HuH-7 (cell line): ENCODE results near the gene TCF19.

Experiments
- DNase-seq: peaks from one replicate; pipeline ENCODE4 v3.0.0; 2011; ENCODE audit warnings: low spot score

TCF19 gene, protein sequence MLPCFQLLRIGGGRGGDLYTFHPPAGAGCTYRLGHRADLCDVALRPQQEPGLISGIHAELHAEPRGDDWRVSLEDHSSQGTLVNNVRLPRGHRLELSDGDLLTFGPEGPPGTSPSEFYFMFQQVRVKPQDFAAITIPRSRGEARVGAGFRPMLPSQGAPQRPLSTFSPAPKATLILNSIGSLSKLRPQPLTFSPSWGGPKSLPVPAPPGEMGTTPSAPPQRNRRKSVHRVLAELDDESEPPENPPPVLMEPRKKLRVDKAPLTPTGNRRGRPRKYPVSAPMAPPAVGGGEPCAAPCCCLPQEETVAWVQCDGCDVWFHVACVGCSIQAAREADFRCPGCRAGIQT

DNA sequence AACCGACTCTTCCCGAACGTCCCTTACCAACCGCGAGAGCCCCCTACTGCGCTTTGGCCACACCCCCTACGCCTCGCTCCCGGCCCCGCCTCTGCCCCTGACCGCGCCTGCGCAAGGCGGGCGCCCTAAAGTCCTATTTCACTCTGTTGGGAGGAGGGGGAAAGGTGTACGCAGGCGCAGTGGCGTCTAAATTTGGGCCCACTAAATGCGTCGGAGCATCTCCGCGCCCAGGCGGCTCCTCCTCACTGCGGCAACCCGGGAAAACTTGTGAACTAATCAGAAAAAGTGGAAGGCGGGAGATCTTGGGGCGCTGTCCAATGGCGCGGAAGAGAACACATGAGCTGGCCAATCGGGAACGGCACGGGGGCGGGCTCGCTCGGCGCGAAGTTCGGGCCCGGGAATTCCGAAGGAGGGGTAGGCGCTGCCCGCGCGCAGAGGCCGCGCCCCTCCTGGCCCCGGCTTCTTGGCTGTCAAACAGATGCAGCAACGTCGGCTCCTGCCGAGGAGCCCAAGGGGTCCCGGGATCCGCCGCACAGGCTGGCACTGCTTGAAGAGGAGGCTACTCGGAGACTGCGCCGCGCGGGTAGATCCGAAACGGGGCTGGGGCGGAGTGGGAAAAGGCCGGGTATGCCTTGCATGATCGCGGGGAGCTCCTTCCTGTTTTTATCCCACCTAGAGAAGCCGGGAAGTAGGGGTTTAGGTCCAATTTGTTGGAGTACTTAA lies at the start of gene TCF19:
TSS of gene TCF19 (plus strand) at position 450 of the 723 bp plus-strand sequence. CDS start 881 bp downstream, outside the sequence.
- DNase-seq = peak; percentile 96

DNA sequence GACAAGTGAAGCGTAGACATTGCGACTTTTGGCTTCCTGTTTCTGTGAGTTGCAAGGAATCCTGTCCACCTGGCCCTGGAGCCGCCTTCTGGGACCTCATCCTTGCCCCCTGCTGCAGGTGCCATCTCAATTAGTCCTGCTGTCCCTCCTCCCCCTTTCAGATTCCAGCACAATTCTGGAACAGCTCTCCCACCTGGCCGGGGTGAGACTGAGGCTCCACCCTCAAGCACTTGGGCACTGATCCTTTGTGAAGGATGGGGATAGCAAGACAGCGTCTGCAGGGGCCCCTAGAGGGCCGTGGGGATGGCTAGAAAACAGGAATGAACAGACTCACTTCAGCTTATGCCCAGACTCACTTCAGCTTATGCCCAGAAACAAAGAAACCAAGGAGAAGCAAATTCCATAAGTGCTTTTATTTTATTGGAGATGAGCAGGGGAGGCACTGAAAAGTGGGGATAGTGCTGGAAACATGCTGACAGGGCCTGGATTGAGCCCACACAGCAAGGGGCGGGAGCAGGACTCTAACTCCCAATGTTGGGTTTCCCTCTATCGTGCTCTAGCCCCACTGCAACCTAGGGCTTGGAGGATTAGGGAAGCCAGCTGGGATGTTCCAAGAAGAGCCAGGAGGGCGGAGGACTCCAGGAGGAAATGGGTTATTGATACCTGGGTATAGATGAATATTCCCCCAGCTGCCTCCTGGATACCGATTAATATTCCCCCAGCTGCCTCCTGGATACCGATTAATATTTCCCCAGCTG lies 47.4 kb upstream of the TCF19 start:
- DNase-seq = no peak

DNA sequence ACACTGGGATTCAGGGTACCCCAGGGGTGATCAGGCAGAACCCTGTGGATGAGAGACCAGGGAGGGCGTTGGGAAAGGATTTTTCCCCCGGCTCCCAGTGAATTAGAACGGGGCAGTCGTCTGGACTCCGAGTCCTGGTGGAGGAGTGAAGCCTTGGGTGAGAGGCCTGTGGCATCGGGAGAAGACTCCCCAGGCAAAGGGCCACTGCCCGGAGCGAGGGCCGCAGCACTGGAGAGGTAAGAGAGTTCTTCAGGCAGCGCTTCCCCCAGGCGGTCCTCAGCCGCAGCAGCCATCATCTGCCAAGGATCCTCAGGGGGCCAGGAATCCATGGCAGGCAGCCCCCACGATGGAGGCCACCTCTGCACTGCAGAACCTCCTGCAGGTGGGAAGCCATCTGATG lies 46.7 kb upstream of the TCF19 start:
- no peak for DNase-seq

DNA sequence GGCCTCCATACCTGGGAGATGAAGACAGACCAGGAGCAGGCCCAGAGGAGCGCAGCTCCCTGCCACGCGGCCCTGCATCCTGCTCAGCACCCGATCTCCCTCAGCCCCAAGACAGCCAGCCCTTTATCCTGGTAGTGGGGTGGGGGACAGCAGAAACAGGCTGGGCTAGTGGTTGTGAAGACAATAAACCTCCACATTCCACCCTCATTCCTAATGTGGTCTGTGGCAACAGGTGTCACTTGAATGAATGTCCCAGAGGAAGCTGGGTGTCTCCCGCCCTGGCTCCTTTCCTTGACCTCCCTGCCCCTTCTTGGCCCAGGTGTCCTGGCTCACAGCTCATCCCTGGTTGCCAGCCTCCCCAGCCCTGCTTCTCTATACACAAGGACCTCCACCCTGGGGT lies 45.9 kb upstream of the TCF19 start, which contains the start of gene C6orf15:
TSS of gene C6orf15 (minus strand) at position 98 of the 400 bp plus-strand sequence. CDS start at position 78, 20 bp downstream.
- no peak for DNase-seq

DNA sequence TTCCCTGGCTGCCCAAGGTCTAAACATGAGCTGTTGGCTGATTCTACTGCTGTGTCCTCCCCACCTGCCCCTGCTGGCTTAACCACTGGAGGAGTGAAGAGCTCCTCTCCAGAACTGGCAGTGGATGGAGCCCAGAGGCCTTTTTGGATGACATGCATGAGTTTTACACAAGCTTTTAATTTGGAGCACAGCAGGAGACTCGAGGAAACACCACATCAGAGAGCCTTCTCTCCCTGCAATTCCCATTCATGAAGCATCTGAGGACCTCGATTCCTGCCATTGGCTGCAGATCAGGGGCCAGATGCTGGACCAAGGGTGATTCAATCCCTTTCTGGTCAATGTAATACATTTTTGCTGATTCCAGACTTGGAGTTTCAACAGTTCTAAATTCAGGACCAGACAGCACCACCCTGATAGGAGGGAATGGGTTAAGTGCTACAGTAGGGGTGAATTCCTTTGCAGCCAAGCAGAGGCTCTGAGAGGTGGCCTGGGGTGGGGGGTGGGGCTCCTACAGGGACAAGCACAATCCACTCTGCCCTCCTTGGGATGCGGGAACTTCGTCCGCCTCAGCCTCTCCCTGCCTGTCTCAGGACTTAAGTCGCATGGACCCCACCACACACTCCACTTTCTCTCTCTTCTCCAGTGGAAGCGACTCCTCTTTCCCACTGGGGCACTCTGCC lies 44.4 kb upstream of the TCF19 start:
- no peak for DNase-seq

DNA sequence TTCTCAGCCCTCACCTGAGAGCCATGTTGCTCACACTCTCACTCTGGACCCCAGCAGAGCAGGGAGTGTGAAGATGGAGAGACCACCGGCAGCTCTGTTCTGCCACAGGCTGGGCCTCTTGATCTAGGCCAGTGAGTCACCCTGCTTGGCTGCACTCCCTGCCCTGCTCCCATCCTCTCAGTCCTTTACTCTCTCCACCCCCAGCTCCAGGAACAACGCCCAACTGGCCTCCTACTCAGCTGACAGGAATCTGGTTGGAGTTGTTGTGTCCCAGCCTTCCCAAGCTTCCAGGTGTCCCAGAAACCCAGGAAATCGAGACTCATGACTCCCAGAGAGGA lies 43.9 kb upstream of the TCF19 start, which contains the start of gene PSORS1C1:
TSS of gene PSORS1C1 (plus strand) at position 260 of the 338 bp plus-strand sequence. CDS start 14,833 bp downstream, outside the sequence.
- DNase-seq = no peak

DNA sequence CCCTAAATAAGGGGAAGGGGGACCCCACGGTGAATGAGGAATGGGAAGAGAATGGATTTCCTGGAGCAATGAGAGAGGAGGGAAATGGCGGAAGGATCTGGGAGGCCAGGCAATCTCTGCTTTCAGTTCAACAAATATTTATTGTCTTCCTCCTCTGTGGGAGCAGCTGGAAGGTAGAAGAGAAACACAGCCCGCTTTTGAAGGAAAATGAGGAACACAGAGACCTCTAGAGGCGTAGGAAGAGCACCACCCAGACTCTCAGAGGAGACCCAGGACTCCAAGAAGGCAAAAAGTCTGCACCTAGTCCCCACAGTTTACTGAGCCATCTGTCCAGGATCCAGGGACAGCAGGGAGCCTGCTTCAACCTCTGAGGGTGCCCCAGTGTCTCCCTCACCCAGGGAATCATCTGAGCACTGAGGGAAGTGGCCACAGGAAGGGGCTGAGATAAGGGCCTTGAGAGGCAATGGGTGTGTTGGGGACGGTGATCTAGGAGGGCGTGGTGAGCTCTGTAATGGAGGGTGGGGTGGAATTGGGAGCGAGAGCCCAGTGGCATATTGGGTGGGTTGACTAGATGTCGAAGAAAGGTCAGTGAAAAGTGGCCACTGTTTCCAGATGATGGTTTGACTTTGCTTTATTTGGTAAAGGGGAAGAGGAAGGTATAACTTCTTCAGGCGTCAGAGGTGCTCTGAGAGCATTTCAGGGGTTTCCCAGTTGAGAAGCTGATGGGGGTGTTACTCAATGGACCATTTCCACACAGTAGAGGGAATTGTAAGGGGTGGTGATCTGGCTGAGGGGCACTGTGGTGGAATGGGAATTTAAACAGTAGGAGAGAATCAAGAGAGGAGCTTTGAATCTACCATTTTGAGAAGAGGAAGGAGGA lies 43.2 kb upstream of the TCF19 start:
- no peak for DNase-seq

DNA sequence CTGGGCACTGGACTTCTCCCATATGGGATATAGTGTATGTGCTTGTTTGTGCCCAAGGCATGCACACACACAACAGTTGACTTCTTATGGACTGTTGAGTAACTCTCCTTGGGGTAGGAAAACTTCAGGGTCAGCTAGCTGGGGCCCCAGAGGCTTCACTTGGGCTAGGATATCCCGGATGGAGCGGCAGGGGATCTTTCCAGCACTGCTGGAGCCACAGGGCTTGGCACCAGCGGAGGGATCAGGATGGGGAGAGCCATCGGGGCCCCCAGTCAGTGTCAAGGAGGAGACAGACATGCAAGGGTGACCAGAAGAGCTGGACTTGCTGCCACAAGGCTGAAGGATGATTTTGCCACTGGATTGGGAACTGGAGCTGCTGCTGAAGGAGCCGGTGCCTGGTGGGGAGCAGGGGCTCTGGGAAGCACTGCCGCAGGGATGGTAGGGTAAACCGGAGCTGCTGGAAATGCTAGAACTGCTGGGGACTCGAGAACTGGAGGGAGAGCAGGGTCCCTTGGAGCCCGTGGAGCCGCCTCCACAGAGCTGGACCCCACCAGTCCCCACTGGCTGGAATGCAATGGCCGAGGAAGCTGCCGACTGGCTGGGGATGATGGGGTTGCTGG lies 42.3 kb upstream of the TCF19 start:
- DNase-seq = no peak

DNA sequence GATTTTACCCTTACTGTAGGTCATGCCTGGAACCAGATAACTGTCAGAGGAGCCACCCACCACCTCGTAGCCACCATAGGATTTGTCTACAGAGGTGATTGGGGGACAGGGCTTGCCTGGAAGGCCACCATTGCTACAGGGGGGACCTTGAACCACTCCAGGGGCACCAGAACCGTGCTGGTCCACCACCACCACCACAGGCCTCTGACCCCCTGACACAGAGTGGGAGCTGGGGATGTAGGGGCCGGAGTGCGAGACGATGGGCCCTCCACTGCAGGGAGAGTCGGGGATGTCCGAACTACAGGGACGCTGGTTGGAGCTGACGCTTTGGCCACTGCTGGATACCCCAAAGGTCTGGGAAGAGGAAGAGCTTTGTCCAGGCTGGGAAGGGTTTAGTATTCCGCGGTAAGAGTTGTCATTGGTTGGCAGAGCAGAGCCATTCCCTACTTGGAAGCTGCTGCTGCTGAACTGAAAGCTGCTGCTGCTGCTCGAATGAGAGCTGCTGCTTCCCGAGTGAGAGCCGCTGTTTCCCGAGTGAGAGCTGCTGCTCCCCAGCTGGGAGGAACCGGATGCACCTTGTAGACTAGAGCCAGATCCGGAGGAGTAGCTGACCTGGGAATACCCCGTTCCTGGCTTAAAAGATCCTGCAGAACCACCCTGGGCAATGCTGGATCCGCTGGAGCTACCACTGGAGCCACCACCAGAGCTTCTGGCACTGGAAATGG lies 41.6 kb upstream of the TCF19 start:
- no peak for DNase-seq

DNA sequence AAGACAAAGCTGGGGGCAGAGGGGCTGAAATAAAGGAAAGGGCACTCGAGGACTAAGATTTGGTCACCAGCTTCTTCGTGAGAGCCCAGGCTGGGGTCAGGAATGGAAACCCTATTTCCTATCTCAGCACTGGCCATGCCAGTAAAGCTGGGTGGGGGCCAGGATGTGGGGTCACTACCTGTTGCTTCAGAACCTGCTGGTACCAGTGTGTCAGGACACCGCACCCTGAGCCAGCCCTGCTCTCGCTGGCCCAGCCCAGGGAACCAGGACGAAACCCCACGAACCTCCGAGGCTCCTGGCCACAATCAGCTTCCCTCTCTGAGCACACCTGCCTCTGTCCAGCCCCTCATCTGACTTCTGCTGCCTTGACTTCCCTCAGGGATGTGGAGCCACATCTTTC lies 40.2 kb upstream of the TCF19 start:
- DNase-seq = no peak

DNA sequence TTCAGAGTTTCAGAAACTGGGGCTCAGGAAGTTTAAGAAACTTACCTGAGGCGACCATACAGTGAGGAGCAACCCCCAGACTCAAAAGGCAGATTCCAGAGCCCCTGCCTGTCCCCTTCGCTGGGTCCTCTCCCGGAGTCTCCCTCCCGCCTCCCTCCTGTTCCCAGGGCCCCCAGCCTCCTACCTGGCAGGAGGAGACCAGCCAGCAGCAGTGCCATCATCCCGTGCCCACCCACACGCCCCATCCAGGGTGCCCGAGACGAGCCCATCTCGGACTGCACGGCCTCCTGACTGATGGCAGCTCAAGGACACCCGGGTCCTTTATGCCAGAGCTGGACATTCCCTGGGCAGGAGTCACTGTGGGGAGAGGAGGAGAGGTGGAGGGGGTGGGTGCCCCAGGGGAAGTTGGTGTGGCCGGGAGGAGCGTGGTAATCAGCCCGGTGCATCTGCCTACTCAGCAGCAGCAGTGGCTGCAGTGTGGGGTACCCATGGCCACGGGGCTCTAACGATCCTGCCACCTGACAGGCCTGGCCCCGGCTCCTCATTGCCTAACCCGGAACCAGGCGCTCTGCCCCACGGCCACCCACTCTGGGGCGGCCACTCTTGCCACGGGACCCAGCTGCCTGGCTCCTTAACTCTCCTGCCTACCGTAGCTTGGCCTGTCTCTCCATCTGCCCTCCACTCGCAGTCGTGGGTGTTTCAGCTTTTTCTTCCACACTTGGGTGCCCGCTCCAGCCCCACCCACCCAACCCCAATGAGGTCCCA lies 38.1 kb upstream of the TCF19 start, which contains the start of gene CDSN:
TSS of gene CDSN (minus strand) at position 296 of the 765 bp plus-strand sequence. CDS start at position 269, 27 bp downstream.
- DNase-seq = no peak

DNA sequence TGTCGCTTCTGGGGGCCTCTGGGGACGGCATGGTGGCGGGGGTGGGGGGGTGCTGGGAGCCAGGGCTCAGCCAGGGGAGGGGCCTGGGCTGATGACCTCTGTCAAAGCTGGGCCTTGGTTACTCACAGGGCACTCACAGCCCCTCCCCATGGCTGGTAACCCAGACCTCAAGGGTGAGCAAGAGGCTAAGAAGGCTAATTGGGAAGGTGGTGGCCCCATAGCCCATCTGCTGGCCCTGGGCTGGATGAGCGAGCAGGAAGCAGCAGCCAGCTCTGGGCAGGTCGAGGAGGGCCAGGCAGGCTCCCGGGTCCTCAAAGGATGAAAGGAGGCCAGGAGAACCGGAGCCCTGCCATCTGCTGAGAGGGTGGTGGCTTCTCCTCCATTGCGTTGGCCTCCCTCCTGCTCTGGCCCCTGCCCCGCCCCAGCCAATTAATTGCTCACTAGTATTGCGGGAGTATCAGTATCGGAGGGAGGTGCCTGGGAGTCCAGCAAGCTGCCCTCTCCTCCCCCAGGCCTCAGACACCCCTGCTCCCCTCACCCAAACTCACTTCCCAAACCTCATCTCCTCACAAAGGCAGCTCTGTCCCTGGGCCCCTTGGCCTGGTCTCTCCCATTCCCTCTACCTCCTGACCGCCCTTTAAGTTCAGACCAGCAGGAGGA lies 37.1 kb upstream of the TCF19 start:
- DNase-seq = no peak

DNA sequence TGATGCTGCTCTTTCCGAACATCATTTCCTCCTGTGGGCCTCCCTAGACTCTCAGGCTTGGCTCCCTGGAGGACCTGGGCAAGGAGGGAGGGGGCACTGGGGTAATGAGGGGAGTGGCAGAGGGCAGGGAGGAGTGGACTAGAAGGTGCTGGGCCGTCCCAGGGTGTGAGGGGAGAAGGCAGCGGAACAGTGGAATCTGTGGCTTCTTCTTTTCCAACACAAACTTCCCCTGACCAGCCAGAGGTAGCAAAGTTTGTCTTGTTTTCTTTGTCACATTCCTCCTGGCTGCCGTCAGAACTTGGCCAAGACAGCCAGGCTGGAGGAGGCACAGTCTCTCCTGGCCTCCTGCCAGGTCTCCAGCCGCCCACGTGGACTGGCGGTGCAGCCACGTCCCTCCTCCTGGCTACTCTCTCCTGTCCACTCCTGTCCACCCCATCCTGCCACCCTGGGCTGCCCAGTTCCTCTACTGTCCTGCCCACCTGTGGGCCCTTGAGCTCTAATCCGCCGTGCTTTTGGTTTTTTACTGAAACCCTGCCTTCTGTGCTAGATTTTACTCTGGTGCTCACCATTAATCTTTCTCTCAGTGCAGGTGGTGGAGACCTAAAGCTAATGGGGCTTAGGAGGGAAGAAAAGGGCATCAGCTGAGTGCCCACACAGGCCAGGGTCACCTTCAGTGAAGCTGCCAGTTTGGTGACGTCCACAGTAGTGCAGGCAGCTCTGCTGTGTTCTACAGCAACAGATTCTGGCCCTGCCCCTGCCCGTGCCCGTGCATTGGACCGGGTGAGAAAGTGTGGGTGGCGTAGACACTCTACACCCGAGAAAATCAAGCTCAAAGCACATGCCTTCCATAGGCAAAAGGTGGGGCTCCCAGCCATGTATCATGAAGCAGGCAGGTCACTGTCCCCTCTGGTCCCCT lies 35.3 kb upstream of the TCF19 start:
- no peak for DNase-seq

DNA sequence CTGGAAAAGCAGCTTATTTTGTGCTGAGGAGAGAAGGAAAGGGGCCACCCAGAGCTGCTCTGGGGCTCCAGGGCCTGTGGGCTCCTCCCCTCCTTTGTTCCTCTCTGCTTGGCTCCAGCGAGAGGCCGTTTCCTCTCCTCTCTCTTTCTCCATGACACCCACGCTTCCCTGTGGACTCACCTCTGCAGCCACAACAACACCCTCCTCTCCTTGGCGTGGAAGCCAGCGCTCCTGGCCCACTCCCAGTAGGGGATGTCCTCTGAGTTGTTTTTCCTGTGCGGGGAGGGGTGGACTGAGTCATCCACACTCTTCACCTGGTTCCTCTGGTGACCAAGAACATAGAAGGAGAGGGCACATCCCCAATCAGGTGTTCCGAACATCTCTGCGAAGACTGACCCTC lies 33.2 kb upstream of the TCF19 start:
- no peak for DNase-seq

DNA sequence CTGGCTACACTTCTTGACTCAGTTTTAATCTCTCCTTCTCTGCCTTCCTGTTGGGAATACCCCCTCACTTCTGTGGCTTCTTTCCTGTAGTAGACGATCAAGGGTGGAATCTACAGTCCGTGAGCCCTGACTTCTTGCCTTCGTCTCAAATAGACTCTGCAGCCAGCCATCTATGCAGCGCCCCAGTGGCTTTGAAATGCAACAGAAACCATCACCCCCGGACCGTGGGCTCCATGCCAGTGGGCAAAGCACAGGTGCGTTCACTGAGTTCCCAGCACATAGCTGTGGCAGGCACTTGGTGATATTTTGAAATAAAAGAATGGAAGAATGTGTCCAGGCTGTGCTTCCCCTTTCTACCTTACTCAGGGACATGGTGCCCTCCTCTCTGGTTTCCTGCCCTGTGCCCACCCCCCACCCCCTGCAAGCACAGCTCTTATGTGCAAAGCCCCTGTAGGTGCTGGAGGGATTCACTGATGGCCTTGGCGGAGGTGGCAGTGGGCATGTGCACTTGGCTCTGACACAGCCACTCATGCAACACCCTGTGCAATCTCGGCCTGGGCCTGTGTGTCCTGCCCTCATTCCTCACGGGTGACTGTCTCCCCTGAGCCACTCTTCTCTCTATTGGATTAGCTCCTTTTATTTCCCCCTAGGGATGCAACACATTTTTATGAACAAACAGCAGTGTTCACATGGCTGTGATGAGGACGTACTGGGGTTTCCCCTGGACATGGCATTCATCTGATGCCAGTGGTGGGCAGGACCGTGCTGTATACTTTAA lies 32.6 kb upstream of the TCF19 start:
- no peak for DNase-seq

DNA sequence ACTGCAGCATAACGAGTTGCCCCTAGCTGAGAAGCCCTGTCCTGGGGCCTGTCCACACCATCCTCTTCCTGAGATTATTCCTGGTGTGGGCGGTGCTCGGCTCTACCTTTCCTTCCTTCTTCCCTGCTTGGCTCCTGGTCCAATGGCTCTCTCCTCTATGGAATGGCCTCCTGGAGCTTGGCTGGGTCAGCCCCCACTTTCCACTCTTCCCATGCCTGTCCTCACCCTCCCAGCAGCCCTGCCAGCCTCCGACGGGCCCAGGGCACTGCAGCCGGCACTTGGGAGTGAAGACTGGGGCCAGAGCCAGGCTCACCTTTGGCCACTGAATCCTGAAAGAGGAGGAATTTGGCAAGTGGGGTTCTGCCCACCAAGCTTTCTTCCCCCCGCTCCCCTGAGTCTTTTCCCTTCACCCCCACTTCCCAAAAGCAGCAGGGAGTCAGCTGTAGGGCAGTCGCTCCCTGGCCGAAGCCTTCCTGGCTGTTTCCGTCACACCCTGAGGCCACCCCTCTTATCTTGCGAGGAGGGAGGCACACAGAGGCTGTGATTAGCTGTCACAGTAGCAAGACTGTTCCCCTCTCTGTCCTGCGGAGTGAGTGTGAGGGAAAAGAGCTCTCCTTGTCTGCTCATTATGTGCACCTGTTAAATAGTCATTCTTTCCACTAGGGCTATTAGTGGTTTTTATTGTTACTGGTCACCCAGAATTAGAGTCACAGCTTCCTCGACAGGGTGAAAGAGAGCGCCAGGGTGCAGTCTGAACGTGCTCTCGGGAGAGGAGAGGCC lies 31.8 kb upstream of the TCF19 start:
- DNase-seq = no peak
